NCI-H2107 treated with DMSO at 0.1 percent for 48 hours (cell line): ENCODE measurements around the gene RICTOR.

Source experiments
- DNase-seq: peaks from one replicate; lab custom pipeline; 2025; ENCODE audit not compliant: unreplicated experiment; lab: John Stamatoyannopoulos, UW

The RICTOR gene

GRCh38 chr5:38891563-38891962 lies 182.6 kb downstream of the RICTOR start:
- no peak for DNase-seq

- DNase-seq = no peak
Observed at GRCh38 chr5:38889424-38889823, 184.8 kb downstream of the RICTOR start.

GRCh38 chr5:38888041-38888440 lies 186.2 kb downstream of the RICTOR start:
- no peak for DNase-seq
